ENCODE results near the gene RNF213.

RNF213 gene

DNA sequence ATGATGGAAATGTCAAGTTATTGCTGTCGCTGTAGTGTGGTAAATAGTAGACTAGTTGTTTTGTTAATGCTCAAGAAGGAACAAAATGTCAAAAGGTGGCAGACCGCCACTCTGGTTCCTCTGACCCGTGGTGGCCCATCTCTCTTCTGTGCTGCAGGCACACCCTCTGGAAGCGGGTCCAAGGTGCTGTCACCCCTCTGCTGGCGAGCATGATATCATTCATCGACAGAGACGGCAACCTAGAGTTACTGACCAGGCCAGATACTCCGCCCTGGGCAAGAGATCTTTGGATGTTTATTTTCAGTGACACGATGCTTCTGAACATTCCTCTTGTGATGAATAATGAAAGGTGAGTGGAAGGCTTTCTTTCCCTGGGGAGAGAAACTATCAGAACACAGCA, 97.5 kb downstream of the RNF213 start:
- no peak overlapping the region for H3K4me3 ChIP-seq (ENCODE audit: low read depth, low read length)
- TF ChIP-seq, protein P1, sequence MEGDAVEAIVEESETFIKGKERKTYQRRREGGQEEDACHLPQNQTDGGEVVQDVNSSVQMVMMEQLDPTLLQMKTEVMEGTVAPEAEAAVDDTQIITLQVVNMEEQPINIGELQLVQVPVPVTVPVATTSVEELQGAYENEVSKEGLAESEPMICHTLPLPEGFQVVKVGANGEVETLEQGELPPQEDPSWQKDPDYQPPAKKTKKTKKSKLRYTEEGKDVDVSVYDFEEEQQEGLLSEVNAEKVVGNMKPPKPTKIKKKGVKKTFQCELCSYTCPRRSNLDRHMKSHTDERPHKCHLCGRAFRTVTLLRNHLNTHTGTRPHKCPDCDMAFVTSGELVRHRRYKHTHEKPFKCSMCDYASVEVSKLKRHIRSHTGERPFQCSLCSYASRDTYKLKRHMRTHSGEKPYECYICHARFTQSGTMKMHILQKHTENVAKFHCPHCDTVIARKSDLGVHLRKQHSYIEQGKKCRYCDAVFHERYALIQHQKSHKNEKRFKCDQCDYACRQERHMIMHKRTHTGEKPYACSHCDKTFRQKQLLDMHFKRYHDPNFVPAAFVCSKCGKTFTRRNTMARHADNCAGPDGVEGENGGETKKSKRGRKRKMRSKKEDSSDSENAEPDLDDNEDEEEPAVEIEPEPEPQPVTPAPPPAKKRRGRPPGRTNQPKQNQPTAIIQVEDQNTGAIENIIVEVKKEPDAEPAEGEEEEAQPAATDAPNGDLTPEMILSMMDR (IDR thresholded peaks at IDR 0.05; ENCODE audit: insufficient read depth, low read depth, low read length, missing control alignments): no peak
- no peak for DNase-seq (ENCODE audit: low read depth)

DNA sequence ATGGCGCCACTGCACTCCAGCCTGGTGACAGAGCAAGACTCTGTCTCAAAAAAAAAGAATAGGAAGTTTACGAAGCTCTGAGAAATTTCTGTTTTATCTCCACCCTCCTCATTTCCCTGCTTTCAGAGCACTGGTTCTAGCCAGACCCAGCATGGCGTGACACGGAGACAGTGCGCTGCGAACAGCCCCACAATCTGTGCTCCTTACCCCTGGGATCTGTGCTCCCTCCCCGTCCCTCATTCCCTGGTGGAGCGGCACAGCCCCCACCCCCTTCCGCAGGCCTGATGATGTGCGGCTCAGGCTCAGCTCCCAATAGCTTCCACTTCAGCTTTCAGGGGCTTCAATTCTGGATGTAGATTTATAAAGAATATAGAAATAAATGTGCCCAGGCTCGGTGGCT, 98.2 kb downstream of the RNF213 start:
- no peak overlapping the region for H3K4me3 ChIP-seq (ENCODE audit: low read depth, low read length)
- DNase-seq (ENCODE audit: low read depth): no peak
- TF ChIP-seq, protein P1 (IDR thresholded peaks at IDR 0.05; ENCODE audit: insufficient read depth, low read depth, low read length, missing control alignments): no peak

DNA sequence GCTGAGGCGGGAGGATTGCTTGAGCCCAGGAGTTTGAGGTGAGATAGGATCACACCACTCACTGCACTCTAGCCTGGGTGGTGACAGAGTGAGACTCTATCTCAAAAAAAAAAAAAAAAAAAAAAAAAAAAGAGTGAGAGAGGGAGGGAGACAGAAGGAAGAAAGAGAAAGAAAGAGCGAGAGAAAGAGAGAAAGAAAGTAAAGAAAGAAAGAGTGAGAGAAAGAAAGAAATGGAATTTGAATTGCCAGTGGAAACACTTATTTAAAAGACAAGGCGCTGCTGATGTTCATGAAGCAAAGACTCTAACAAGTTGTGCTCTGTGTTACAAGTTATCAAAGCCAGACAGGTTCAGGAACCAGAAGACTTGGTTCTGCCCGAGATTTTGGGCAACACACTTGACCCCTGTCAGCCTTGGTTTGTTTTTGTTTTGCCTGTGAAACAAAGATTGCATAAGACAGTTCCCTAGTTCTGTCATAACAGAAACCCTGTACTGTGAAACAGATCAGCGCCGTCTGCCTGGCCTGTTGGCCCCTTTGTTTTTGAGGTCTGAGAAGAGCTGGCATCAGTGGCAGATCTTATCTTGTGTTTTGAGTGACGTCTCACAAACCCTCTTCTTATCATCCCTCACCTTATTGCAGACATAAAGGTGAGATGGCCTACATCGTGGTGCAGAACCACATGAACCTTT, 98.9 kb downstream of the RNF213 start:
- TF ChIP-seq, protein P1 (IDR thresholded peaks at IDR 0.05; ENCODE audit: insufficient read depth, low read depth, low read length, missing control alignments): no peak
- H3K4me3 ChIP-seq (ENCODE audit: low read depth, low read length): no peak overlapping the region
- no peak for DNase-seq (ENCODE audit: low read depth)

DNA sequence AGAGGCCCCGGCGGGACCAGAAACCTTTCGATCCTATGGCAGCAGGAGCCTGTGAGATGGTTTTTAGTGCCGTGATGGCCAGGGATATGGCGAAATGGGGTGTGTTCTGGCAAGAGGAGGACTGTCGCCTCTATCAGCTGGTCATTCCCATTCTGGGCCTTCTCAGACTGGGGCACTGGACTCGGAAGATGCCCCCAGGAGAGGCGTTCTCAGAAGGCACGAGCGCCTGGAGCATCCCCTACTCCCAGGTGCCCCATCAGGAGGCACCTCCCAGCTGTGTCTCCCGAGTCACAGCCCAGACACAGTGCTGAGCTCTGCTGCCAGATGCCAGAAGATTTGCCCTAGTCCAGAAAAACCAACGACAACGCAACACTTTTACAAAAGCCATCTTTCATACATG, 99.7 kb downstream of the RNF213 start:
- TF ChIP-seq, protein P1 (IDR thresholded peaks at IDR 0.05; ENCODE audit: insufficient read depth, low read depth, low read length, missing control alignments): no peak
- no peak overlapping the region for H3K4me3 ChIP-seq (ENCODE audit: low read depth, low read length)
- no peak for DNase-seq (ENCODE audit: low read depth)

DNA sequence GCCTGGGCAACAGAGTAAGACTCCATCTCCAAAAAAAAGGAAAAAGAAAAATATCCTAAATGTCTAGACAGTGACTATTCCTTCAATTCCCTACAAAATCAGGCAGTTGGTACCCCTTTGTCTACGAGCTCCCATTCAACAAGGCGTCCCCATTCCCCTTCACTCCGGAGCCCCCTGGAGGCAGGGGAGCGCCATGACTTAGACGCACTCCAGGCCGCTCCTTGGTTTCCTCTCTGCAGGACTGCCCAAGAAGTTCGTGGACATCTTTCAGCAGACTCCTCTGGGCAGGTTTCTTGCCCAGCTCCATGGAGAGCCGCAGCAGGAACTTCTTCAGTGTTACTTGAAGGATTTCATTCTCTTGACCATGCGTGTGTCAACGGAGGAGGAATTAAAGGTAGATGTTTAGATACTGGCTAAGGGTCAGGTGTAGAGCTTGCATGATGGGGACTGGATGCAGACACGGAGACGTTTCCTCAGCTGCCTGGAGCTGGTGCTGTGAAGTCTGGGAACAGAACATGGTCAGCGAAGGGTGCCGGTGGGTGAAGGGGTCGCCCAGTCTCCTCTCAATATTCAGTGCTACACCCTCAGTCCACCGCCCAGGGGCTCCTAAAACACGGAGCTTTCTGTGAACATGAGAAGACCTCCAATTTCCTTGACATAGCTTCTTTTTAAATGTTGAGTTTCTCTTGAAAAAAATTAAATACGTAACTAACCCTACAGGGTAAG, 101.0 kb downstream of the RNF213 start:
- TF ChIP-seq, protein P1 (IDR thresholded peaks at IDR 0.05; ENCODE audit: insufficient read depth, low read depth, low read length, missing control alignments): peak; percentile 36
- DNase-seq (ENCODE audit: low read depth): no peak
- H3K4me3 ChIP-seq (ENCODE audit: low read depth, low read length): no peak overlapping the region

DNA sequence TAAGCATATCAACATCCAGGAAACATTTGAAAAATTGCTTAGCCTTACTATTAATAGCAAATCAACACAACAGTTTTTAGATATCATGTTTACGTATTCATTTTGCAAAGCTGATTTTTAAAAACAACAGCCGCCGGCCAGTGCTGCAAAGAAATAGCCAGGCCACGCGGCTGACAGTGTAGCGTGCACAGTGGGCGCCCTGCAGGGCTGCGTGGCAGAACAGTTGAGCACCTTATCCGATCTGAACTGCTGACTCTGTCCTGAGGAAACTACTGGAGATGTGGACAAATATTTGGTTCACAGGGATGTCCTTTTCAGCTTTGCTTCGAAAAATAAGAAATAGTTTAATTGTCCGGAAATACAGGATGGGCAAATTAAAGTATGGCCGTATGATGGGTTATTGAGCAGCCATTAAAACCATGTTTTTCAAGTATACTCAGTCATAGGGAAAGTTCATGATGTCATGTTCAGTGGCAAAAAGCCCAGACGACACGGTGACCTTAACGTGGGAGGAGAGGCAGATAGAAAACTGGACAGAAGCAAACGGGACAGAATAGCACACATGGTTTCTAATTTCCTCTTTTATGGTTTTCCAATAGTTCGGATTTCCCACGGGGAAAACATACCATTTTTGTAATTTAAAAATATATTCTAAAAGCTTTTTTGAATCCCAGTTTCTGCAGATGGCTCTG, 101.9 kb downstream of the RNF213 start:
- TF ChIP-seq, protein P1 (IDR thresholded peaks at IDR 0.05; ENCODE audit: insufficient read depth, low read depth, low read length, missing control alignments): no peak
- no peak for DNase-seq (ENCODE audit: low read depth)
- no peak overlapping the region for H3K4me3 ChIP-seq (ENCODE audit: low read depth, low read length)

Measured in GM12865 (cell line).